ENCODE data around the gene COQ8A.

COQ8A gene

DNA sequence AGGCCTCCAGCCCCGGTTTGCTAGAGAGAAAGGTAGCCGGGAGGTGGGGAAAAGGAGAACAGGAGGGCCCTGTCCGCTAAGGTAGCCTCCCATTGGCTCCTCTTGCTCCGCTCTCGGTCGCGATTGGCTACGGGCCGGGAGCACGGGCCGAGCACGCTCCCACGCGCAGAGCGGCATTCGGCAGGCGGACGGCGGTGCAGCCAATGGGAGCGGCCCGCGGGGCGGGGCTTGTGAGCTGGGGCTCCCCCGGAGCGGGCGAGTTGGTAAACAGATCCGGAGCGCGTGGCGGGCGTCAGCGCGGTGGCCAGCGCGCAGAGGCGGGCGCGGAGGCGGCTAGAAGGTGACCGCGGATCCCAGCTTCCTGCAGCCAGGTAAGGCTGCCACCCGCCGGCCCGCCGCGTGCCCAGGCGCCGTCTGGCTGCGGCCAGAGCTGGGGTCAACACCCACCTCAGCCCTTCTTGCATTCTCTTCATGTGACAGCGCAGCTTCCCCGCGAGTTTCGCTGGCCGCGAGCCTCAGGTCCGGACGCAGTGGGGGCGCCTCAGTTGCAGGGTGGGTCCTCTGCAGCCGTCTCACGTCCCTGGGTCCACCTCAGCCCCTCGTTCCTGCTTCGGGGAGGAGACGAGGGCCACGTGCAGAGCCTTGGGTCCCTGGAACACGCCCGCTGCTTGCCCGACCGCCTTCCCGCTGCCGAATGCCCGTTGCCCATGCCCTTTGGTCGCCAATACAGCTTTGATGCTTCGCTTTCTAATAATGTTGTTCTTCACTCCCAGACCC, at the start of gene COQ8A:
COQ8A (plus strand) TSS at position 266 of the 777 bp plus-strand sequence. CDS start 21,092 bp downstream, outside the sequence.
- DNase-seq: peak; percentile 95

DNA sequence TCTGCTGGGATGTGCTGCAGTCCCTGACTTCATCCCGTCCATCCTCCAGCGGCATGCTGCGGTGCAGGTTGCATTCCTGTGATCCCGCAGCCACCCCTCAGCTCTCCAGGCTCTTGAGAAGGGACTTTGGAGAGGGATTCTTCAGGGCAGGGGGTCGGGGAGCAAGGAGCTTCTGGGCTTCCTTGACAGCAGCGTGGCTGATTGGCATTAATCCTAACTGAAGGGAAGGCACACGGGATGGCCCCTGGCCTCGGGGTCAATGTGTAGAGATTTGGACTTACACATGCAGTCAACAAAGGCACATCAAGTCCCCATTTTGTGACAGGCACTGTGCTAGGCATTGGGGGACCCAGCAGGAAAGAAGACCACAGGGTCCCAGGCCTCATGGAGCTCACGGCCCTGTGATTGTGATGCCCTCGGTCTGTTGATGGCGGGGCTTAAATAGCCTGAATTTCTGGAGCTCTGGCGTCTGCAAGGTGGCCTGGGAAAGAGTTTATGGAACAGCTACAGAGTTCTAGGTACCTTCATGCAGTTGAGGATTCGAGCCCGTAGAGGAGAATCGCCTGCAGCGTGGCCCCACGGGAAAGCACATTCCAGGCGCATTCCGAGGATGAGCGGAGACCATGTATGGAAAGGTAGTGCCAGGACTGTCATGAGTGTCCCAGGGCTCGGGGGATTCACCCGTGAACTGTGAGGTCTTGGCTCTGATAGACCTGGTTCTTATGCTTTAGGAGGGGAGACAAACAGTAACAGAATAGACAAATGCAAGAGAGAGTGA, 49.6 kb upstream of the COQ8A start:
- no peak for DNase-seq

DNA sequence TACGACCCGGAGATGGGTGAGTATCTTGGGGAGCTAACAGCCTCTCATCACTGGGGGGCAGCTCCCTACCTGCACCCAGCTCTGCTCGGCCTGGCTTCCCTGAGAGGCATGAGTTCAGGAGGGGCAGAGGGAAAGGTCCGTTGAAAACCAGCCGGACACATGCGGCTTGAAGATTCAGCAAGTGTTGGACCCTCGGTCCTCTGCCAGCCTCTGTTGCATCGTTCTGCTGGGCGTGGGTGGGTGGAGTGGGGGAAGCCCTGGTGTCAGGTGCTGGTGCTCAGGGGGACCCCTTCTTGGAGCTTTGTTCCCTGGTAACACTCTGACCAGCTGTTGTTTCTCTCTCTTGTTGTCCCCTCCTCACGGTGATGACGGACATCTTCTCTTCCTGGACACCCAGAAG, 48.7 kb upstream of the COQ8A start:
- no peak for DNase-seq

DNA sequence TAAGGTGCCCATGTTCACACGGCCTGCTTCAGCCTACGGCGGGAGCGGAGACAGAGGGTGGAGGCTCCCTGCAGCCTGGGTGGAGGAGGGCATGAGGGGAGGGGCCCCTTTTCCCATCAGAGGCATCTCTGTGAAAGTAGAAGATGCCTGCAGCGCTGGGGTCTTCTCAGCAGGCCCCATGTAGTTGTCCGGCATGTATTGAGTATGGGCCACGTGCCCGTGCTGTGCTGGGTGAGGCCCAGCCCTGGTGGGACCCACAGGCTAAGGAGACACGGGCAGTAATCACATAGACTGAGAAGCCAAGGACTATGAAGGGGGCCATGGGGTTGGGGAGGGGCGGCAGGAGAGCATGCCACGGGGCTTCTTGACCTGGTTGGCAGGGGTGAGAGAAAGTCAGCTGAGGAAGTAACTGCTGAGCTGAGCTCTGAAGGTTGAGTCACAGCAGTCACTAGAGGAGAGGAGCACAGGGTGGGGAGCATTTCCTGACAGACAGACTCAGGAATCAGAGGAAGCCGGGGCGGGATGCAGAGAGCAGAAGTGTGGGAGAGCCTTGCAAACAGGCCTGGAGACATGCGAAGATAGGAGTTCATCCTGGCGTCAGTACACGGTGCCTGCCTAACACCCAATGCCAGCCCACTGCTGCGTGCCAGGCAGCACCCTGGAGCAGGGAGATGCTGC, 48.1 kb upstream of the COQ8A start:
- no peak for DNase-seq

DNA sequence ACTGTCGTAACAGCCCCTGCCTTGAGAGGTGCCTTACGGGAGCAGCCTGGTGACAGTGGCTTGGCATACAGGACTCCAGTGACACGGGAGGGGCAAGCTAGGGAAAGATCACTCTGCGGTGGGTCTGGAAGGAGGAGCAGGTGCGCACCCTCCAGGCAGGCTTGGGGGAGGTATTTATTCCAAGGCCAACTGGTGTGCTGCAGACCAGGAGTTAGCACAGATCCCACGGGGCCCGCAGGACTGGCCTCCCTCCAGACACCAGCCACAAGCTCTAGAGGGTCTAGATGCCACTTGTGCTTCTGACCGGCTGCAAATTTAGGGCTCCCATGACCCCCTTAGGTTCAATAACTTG, 47.6 kb upstream of the COQ8A start:
- no peak for DNase-seq

DNA sequence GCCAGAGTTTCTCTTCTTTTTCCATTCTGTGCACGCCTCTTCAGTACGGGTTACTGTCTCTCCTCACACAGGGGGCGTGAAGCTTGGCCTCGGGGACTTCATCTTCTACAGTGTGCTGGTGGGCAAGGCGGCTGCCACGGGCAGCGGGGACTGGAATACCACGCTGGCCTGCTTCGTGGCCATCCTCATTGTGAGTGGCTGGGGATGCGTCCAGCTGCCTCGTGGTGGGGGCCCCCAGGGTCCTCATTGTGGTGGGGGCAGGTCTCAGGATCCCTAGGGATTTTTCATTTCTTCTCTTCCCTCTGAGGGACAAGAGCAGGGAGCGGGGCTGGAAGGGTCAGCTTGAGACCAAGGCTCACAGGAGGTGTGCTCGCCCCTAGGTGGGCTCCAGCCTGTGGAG, 46.2 kb upstream of the COQ8A start:
- DNase-seq: no peak

DNA sequence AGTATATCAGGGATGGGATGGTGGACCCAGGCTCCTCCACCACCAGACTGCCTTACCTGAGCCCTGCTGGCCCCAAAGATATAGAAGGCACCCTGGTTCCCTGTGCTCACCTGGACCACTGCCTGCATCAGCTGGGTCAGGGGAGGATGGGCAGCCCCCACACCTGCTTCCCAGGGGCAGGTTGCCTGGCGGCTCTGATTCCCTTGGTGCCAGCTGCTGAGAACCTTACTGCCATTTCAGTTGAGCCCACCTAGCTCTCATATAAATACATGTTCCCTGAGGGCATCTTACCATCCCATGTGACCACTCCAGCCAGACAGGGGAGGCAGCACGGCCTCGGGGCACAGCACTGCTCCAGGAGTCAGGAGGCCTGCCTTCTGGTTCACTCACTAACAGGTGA, 45.3 kb upstream of the COQ8A start:
- DNase-seq: no peak

DNA sequence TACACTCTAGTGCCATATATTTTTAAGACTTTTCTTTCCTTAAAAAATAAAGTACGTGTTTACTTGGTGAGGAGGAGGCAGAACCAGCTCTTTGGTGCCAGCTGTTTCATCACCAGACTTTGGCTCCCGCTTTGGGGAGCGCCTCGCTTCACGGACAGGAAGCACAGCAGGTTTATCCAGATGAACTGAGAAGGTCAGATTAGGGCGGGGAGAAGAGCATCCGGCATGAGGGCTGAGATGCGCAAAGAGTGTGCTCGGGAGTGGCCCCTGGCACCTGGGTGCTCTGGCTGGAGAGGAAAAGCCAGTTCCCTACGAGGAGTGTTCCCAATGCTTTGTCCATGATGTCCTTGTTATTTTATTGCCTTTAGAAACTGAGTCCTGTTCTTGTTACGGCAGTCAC, 44.5 kb upstream of the COQ8A start:
- no peak for DNase-seq

DNA sequence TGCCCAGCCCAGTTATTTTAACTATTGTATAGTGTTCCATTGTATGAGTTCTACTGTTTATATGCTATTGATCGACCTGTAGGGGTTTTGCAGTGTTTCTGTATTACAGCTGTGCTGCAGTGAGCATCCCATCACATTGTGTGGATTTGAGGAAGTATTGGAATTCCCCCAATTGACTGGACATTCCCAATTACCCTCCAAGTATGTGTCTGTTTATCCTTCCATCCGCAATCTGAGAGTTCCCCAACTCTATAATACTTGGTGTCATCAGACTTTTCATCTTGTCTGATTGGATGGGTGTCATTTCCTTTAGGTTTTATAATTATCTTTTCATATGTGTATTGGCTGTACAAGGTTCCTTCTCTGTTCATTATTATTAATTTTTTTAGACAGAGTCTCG, 41.8 kb upstream of the COQ8A start:
- DNase-seq: no peak

DNA sequence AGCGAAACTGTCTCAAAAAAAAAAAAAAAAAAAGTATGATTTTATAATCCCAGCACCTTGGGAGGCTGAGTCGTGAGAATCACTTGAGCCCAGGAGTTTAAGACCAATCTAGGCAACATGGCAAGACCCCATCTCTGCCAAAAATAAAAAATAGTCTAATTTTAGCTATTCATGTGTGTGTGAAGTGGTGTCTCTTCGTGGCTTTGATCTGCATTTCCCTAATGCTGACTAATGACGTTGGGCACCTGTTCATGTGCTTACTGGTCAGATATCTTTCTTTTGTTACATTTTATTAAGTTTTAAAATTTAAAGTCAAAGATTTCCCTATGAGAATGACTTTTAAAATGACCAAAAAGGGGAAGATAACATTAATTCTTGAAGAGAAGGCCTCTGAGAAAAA, 38.7 kb upstream of the COQ8A start:
- no peak for DNase-seq

DNA sequence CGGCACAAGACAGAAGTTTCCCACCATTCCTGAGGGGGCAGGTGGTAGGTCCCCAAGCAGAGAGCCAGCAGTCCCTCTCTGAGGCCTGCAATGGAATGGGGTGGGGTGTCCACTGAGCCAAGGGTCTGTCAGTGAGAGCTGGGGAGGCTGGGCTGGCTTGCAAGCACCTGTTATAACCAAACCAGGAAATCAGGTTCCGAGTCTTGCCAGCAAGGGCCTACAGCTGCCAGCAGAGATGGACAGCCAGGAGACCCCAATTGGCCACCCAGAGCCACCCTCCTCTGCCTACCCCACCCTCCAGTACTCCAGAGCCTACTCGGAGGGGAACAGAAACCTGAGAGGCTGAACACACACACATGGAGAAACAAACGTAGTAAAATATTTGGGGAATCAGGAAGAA, 37.5 kb upstream of the COQ8A start:
- no peak for DNase-seq

DNA sequence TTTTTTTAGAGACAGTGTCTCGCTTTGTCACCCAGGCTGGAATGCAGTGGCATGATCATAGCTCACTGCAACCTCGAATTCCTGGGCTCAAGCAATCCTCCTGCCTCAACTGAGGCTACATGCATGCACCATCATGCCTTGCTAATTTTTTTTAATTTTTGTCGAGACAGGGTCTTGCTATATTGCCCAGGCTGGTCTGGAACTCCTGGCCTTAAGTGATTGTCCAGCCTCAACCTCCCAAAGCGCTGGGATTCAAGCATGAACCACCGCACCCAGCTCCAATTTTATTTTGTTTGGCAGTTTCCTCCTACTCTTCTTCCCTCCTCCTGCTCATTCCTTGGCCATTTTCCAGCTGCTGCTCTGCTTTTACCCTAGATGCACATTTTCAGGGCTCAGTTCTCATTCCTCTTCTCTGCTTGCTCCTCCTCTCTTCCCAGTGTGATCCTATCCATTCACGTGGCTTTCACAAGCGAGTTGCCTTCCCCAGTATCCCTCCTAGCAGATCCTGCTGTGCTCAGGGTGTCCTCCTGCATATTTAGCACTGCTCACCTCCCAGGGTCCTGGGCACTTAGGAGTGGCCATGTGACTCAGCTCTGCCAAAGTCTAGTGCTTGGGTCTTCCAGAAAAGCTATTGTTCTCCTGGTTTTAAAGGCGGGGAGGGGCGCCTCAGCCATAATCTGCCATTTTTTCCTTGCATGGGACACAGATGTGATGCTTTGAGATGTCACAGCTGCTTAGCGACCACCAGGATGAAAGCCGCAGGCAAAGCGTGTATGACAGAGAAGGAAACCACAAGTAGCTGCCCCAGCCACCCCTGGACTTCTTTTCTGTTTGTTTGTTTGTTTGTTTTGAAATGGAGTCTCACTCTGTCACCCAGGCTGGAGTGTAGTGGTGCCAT, 36.0 kb upstream of the COQ8A start:
- no peak for DNase-seq

DNA sequence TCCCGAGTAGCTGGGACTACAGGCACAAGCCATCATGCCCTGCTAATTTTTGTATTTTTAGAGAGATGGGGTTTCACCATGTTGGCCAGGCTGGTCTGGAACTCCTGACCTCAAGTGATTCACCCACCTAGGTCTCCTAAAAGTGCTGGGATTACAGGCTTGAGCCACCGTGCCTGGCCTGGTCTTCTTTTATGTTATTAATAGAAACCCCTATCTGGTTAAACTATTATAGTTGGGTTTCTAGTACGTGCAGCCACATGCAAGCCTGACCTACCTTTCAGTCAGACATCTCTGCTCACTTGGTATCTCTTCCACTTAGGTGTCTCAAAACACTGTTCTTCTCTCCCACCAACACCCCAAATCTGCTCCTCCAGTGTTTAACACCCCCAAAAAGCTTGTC, 35.3 kb upstream of the COQ8A start:
- DNase-seq: no peak

DNA sequence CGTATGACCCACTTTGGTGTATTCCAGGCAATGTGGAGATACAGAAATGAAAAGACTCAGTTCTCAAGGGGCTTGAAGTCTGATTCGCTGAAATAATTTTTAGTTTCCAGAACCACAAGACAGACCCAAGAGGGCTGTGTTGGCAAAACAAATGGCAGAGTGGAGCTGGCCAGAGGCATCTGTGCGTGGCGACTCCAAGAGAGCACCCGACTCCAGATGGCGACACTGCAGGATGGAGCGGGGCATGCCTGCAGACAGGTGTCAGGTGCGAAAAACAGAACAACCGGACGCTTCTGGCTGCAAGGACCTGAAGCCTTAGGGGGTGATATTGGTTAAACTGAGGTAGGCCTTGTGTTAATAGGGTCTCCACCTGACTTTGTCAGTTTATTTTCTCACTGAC, 31.7 kb upstream of the COQ8A start:
- DNase-seq: no peak

DNA sequence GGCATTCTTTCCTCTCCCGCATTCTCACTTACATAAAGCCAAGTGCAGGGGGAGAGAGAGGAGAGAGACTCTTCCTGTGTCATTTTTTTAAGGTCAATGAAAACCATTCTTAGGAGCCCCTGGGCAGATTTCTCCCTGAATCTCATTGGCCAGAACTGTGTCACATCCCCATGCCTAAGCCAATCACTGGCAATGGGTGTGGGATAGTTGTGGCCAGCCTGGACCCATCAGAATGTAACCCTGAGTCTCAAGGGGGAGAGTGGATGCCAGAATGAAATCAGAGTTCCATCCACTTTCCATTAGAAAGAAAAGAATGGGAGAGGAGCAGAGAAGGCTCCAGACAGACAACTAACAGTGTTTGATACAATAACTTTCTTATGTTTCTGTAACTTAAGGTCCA, 31.2 kb upstream of the COQ8A start:
- DNase-seq: no peak

DNA sequence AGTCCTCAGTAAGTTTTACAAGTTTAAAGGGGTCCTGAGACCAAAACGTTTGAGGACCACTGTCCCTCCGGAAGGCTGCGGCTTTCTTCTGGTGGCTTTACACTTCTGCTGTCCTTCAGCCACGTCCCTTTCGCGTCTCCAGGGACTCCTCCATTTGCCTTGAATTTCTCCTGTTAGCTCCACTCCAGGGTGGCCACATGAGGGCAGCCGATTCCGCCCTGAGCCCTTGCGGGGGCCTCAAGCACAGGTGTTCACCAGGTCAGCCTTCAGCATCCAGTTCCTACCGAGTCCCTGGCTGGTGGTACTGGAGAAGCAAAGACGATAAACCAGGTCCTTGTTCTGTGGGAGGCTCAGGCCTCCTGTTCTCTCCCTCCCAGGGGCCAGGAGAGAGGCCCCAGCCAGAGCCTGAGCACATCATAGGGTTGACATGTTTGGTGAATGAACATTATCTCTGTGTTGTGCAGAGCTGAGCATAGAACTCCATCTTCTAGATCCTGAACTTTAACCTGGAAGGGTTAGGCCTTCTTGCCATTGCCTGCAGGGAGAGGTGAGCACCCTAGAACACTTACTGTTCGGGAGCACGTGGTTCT, 27.4 kb upstream of the COQ8A start:
- DNase-seq: peak; percentile 33

DNA sequence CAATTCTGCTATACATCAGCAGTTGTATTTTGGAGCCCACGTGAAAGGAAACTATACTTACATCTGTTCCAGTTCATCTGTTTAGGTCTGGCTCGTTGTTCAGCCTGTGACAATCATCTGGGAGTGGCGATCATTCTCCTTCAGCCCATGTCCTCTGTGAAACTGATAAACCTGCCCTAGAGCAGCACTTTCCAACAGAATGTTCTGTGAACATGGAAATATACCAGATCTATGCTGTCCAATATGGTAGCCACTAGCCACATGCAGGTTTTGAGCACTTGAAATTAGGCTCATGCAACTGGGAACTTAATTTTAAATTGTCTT, 24.5 kb upstream of the COQ8A start:
- no peak for DNase-seq

DNA sequence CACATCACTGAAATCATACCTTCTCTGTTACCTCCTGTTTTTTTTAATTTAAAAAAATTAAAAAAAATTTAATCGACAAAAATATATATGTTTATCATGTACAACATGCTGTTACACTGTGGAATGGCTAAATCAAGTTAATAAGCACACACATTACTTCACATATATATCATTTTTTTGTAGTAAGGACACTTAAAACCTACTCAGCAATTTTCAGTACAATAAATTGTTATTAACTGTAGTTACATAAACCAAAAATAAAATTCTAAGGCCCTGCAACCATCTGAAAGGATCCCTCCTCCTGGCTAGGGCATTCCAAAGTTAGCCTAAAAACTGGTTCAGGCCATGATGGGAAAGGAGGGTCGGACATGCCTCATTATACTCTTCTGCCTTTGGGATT, 23.6 kb upstream of the COQ8A start:
- no peak for DNase-seq

DNA sequence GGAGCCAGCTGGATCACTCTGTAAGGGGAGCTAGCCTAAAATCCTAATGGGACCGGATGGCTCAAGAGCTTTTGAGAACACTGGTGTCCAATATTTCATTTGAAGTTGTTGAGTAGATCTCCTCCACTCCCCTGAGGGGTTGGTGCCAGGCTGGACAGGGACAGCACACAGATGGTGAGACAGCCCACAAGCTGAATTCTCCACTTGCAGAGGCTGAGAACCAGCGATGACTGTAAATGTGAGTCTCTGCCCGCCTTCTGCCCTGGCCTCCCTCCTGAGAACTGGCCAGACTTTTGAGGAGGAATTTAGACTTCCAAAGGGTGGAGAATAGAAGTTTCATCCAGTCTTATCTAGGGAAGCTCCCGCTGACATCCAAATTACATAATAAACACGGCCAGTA, 20.5 kb upstream of the COQ8A start:
- no peak for DNase-seq

DNA sequence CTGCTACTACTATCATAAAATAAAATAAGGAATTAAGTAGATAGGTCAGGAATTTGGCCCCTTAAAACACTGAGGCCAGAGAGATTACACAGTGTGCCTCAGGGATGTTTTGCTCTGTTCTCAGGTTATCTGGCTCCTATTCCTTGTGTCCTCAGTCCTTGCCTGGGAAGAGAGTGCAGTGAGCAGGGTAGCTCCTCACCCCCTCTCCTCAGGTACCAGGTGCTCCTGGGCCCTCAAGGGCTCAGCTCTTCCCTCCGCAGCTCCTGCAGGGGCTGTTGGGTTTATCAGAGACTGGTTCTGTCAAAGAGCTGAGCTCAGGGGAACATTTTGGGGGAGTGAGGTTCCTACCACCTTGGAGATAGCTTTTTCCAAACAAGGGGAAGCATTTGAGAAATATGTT, 20.1 kb upstream of the COQ8A start:
- DNase-seq: no peak

DNA sequence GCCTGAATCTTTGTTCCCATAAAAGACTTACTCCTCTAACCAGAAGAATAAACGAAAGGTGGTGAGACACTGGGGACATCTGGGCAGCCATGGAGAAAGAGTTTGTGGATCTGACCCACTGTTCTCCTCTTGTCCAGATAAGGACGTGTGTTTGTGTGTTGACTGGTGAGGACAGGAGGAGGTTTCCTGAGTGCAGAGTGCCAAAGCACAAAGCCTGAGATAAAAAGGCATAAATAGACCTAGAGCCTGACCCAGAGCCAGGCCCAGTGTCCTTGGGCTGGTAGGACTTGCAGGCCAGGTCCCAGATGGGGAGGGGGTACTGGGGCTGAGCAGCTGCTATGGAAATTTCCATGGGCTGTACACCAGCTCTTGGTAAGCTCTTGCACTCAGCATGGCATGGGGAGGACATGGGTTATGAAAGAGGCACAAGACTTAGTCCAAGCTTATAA, 19.6 kb upstream of the COQ8A start:
- DNase-seq: no peak

DNA sequence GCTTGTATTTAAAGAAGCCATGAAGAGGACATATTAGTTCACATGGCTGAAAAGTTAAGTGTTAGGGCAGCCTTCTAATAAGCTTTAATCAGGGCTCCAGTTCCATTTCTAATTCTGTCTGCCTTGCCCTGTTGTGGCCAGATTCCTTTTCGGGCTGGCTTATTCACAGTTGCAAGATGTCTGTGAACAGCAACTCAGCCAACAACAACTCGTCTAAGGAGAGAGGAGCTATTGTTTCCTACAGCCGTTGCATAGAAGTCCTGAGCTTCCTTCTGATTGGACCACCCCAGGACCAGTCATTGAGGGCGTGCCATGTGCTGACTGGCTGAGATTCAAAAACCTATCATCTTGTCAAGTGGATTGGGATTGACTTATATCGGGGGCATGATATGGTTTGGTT, 18.6 kb upstream of the COQ8A start:
- no peak for DNase-seq

Measured in NCI-H526 treated with DMSO at 0.1 percent for 48 hours (cell line).